Activated naive CD8-positive, alpha-beta T cell (primary cell): ENCODE results near the gene CHRNA1.

Experiments
- H3K27ac Mint-ChIP-seq: one replicate; pipeline ENCODE4 v1.8.0; 2021; ENCODE audit warnings: mixed read lengths
- H3K27me3 Mint-ChIP-seq: one replicate; pipeline ENCODE4 v1.8.0; 2021; ENCODE audit warnings: mixed read lengths
- H3K36me3 Mint-ChIP-seq: one replicate; pipeline ENCODE4 v1.8.0; 2021; ENCODE audit warnings: mixed read lengths
- H3K4me1 Mint-ChIP-seq: one replicate; pipeline ENCODE4 v1.8.0; 2021; ENCODE audit warnings: low read depth, mixed read lengths
- H3K4me3 Mint-ChIP-seq: one replicate; pipeline ENCODE4 v1.8.0; 2021; ENCODE audit warnings: mild to moderate bottlenecking, mixed read lengths
- H3K9me3 Mint-ChIP-seq: one replicate; pipeline ENCODE4 v1.8.0; 2021; ENCODE audit warnings: low read depth, mixed read lengths

Gene CHRNA1

GRCh38 chr2:174764280-174765255 lies at the start of gene CHRNA1:
CHRNA1 (minus strand) TSS chr2:174764472; CDS start chr2:174764394, 78 bp downstream.
- H3K4me1 Mint-ChIP-seq = peaks cover 12% of the 10 kb centered on the region
- H3K9me3 Mint-ChIP-seq = no peaks in the 10 kb centered on the region
- H3K36me3 Mint-ChIP-seq = no peaks in the 10 kb centered on the region
- H3K27ac Mint-ChIP-seq = no peak within 1 kb of the TSS
- H3K4me3 Mint-ChIP-seq = no peak within 1 kb of the TSS
- no peaks in the 10 kb centered on the region for H3K27me3 Mint-ChIP-seq

GRCh38 chr2:174812037-174812436 lies 47.8 kb upstream of the CHRNA1 start:
- H3K27ac Mint-ChIP-seq = no peak overlapping the region

GRCh38 chr2:174807931-174808330 lies 43.7 kb upstream of the CHRNA1 start:
- no peaks in the 10 kb centered on the region for H3K27me3 Mint-ChIP-seq

More at GRCh38 chr2:174812037-174812436, 47.8 kb upstream of the CHRNA1 start:
- Mint-ChIP-seq H3K36me3 (peaks cover 2% of the 10 kb centered on the region), H3K27me3 (no peaks in the 10 kb centered on the region), H3K4me1 (no peaks in the 10 kb centered on the region), H3K9me3 (no peaks in the 10 kb centered on the region), H3K4me3 (no peak overlapping the region)

GRCh38 chr2:174805803-174806202 lies 41.5 kb upstream of the CHRNA1 start:
- Mint-ChIP-seq H3K27me3 (no peaks in the 10 kb centered on the region), H3K27ac (no peak overlapping the region), H3K4me3 (no peak overlapping the region), H3K36me3 (peaks cover 2% of the 10 kb centered on the region), H3K9me3 (no peaks in the 10 kb centered on the region), H3K4me1 (no peaks in the 10 kb centered on the region)

More at GRCh38 chr2:174807931-174808330, 43.7 kb upstream of the CHRNA1 start:
- no peaks in the 10 kb centered on the region for H3K4me1 Mint-ChIP-seq
- H3K4me3 Mint-ChIP-seq = no peak overlapping the region
- no peak overlapping the region for H3K27ac Mint-ChIP-seq
- no peaks in the 10 kb centered on the region for H3K9me3 Mint-ChIP-seq
- peaks cover 2% of the 10 kb centered on the region for H3K36me3 Mint-ChIP-seq

- Mint-ChIP-seq H3K27me3 (no peaks in the 10 kb centered on the region), H3K4me3 (no peak overlapping the region), H3K9me3 (no peaks in the 10 kb centered on the region), H3K36me3 (no peaks in the 10 kb centered on the region), H3K27ac (no peak overlapping the region), H3K4me1 (no peaks in the 10 kb centered on the region)
These were observed 38.2 kb upstream of the CHRNA1 start for GRCh38 chr2:174802459-174802858.

GRCh38 chr2:174800436-174801205 lies 36.3 kb upstream of the CHRNA1 start:
- Mint-ChIP-seq H3K36me3 (no peaks in the 10 kb centered on the region), H3K27me3 (no peaks in the 10 kb centered on the region), H3K27ac (no peak overlapping the region), H3K4me1 (no peaks in the 10 kb centered on the region), H3K9me3 (no peaks in the 10 kb centered on the region), H3K4me3 (no peak overlapping the region)

GRCh38 chr2:174798801-174799200 lies 34.5 kb upstream of the CHRNA1 start:
- no peaks in the 10 kb centered on the region for H3K27me3 Mint-ChIP-seq
- H3K4me1 Mint-ChIP-seq = no peaks in the 10 kb centered on the region
- no peaks in the 10 kb centered on the region for H3K36me3 Mint-ChIP-seq
- H3K27ac Mint-ChIP-seq = no peak overlapping the region
- H3K9me3 Mint-ChIP-seq = no peaks in the 10 kb centered on the region
- H3K4me3 Mint-ChIP-seq = no peak overlapping the region

- no peaks in the 10 kb centered on the region for H3K4me1 Mint-ChIP-seq
These were observed 33.6 kb upstream of the CHRNA1 start for GRCh38 chr2:174797781-174798276.

GRCh38 chr2:174796319-174796771 lies 32.1 kb upstream of the CHRNA1 start:
- Mint-ChIP-seq H3K36me3 (no peaks in the 10 kb centered on the region), H3K27me3 (no peaks in the 10 kb centered on the region), H3K4me1 (no peaks in the 10 kb centered on the region), H3K4me3 (no peak overlapping the region), H3K9me3 (no peaks in the 10 kb centered on the region), H3K27ac (no peak overlapping the region)

More at GRCh38 chr2:174797781-174798276, 33.6 kb upstream of the CHRNA1 start:
- Mint-ChIP-seq H3K9me3 (no peaks in the 10 kb centered on the region), H3K36me3 (no peaks in the 10 kb centered on the region), H3K4me3 (no peak overlapping the region), H3K27me3 (no peaks in the 10 kb centered on the region), H3K27ac (no peak overlapping the region)

- H3K4me1 Mint-ChIP-seq = no peaks in the 10 kb centered on the region
- no peak overlapping the region for H3K27ac Mint-ChIP-seq
- no peaks in the 10 kb centered on the region for H3K27me3 Mint-ChIP-seq
- H3K9me3 Mint-ChIP-seq = no peaks in the 10 kb centered on the region
- H3K36me3 Mint-ChIP-seq = no peaks in the 10 kb centered on the region
- H3K4me3 Mint-ChIP-seq = no peak overlapping the region
These were observed 30.6 kb upstream of the CHRNA1 start for GRCh38 chr2:174794851-174795374.

GRCh38 chr2:174792309-174793025 lies 28.2 kb upstream of the CHRNA1 start:
- peaks cover 9% of the 10 kb centered on the region for H3K4me1 Mint-ChIP-seq
- H3K36me3 Mint-ChIP-seq = no peaks in the 10 kb centered on the region
- no peaks in the 10 kb centered on the region for H3K9me3 Mint-ChIP-seq
- no peak overlapping the region for H3K4me3 Mint-ChIP-seq
- H3K27me3 Mint-ChIP-seq = no peaks in the 10 kb centered on the region
- no peak overlapping the region for H3K27ac Mint-ChIP-seq

GRCh38 chr2:174791746-174792280 lies 27.5 kb upstream of the CHRNA1 start:
- Mint-ChIP-seq H3K4me3 (no peak overlapping the region), H3K9me3 (no peaks in the 10 kb centered on the region), H3K4me1 (peaks cover 9% of the 10 kb centered on the region), H3K27me3 (no peaks in the 10 kb centered on the region), H3K36me3 (no peaks in the 10 kb centered on the region), H3K27ac (no peak overlapping the region)

GRCh38 chr2:174791020-174791419 lies 26.7 kb upstream of the CHRNA1 start:
- no peak overlapping the region for H3K27ac Mint-ChIP-seq
- no peaks in the 10 kb centered on the region for H3K9me3 Mint-ChIP-seq
- peaks cover 9% of the 10 kb centered on the region for H3K4me1 Mint-ChIP-seq
- H3K4me3 Mint-ChIP-seq = no peak overlapping the region
- H3K27me3 Mint-ChIP-seq = no peaks in the 10 kb centered on the region
- H3K36me3 Mint-ChIP-seq = no peaks in the 10 kb centered on the region

- Mint-ChIP-seq H3K4me3 (no peak overlapping the region), H3K4me1 (peaks cover 9% of the 10 kb centered on the region), H3K9me3 (no peaks in the 10 kb centered on the region), H3K27me3 (no peaks in the 10 kb centered on the region), H3K27ac (no peak overlapping the region), H3K36me3 (no peaks in the 10 kb centered on the region)
These were observed 24.7 kb upstream of the CHRNA1 start for GRCh38 chr2:174789001-174789400.
